Omental fat pad (tissue), 4 donors: Measurements from ENCODE around the gene TRAPPC14. TPM values are rescaled to one million over a fixed set of nuclear protein-coding genes. Genes with fewer than 3 reads are reported as not detected.

Source experiments
- ATAC-seq: fragments of 150-250 bp; one replicate; pipeline ENCODE4 v1.9.1; 2016; ENCODE audit warnings: mild to moderate bottlenecking, moderate library complexity; ENCODE audit not compliant: low FRiP score
- DNase-seq: peaks from one replicate; pipeline ENCODE4 v3.0.0-alpha.2; 2019; ENCODE audit warnings: low spot score
- total RNA-seq, 4 donors: library from RNA; depleted of rRNA; stranded (reverse); fragments of >200 nt; gene quantifications; one replicate each; pipeline ENCODE4 v1.1.0, GENCODE V29; 2016
- TF ChIP-seq, protein P1 (sequence below), 3 donors: fragments of 450-650 bp; IDR thresholded peaks; one replicate each; pipeline ENCODE4 v1.5.1; 2016 to 2017; ENCODE audit warnings: antibody characterized with exemption in 3 of 3, mild to moderate bottlenecking in 3 of 3, moderate library complexity in 2 of 3

TRAPPC14 gene
- total RNA-seq, 4 donors from 2014 or later = 5.7 to 13.2 (median 10.6) TPM

DNA sequence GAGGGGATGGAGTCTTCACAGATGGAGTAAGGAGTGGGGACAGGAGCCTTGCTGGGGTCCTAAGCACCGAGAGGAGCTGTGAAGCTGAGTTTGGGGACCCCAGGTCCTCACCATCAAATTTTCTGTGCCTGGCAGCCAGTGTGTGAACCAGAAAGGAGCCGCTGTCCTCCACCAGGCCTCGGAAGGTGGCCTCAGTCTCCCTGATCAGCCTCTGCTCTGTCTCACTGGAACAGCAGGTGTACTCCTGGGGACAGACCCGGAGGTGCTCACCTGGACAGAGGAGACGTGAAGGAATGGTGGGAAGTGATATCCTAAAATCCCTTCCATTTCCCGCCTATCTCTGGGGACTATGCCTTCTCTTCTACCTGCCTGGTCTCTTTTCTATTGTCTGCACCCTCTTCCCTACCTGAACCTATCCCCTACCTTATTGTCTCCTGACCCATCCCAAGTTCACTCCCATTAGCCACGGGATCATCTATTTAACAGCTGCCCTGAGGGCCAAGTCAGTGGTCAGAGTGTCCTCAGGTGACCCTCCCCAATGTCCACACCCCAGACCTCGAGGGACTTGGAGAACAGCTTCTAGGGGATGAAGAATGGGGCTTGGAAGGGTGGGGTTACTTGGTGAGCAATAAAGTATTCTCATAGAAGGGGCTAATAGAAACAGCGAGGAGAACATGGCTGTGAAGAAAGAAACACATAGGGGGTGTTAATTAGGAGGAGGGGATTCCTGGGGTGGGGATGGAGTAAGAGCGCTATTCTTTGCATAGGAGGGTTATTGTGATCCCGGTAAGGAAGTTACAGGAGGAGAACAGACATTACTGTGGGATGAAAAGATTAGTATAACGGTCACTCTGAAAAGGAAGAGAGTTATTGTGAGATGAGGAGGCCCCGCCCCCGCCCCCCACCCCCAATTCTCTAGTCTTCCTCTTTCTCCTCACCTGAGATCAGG is 17.8 kb upstream of the TRAPPC14 start:
- ATAC-seq (no peak), DNase-seq (no peak)
- TF ChIP-seq, protein P1, sequence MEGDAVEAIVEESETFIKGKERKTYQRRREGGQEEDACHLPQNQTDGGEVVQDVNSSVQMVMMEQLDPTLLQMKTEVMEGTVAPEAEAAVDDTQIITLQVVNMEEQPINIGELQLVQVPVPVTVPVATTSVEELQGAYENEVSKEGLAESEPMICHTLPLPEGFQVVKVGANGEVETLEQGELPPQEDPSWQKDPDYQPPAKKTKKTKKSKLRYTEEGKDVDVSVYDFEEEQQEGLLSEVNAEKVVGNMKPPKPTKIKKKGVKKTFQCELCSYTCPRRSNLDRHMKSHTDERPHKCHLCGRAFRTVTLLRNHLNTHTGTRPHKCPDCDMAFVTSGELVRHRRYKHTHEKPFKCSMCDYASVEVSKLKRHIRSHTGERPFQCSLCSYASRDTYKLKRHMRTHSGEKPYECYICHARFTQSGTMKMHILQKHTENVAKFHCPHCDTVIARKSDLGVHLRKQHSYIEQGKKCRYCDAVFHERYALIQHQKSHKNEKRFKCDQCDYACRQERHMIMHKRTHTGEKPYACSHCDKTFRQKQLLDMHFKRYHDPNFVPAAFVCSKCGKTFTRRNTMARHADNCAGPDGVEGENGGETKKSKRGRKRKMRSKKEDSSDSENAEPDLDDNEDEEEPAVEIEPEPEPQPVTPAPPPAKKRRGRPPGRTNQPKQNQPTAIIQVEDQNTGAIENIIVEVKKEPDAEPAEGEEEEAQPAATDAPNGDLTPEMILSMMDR (IDR thresholded peaks at IDR 0.05) = no peak

- no peak for DNase-seq
- TF ChIP-seq, protein P1 (IDR thresholded peaks at IDR 0.05) = no peak
- no peak for ATAC-seq
These were observed 16.9 kb upstream of the TRAPPC14 start for GRCh38 chr7:100175296-100175935.

DNA sequence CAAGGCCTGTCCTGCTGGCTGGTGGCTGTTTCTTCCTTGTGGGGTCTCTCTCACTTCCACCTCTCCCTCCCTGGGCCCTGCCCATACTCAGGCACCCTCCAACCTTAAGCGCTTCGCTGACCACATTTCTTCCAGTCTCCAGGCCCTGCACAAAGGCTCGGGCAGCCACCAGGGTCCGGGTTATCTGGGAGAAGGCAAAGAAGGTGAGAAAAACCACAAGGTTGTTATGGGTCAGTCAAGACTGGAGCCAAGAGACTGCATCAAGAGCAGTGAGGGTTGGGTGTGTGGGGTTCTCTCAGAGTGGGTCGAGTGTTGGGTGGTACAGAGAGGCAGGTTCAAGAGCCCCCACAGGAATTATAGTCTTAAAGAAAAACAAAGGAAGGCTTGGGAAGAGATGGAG is 16.1 kb upstream of the TRAPPC14 start:
- DNase-seq = no peak
- TF ChIP-seq, protein P1 (IDR thresholded peaks at IDR 0.05) = no peak
- ATAC-seq = no peak

- DNase-seq = no peak
- TF ChIP-seq, protein P1 (IDR thresholded peaks at IDR 0.05) = no peak
- no peak for ATAC-seq
These were observed 15.4 kb upstream of the TRAPPC14 start for GRCh38 chr7:100173806-100174495.

- DNase-seq (no peak), ATAC-seq (no peak)
- TF ChIP-seq, protein P1 (IDR thresholded peaks at IDR 0.05) = no peak
These were observed 13.3 kb upstream of the TRAPPC14 start for GRCh38 chr7:100171840-100172239.

GRCh38 chr7:100171087-100171681 is 12.7 kb upstream of the TRAPPC14 start:
- TF ChIP-seq, protein P1 (IDR thresholded peaks at IDR 0.05) = no peak
- peak; percentile 34 for ATAC-seq
- DNase-seq = no peak
